ENCODE data around the gene SCG5.

The SCG5 gene

GRCh38 chr15:32746116-32746857 lies 104.8 kb downstream of the SCG5 start:
- Histone ChIP-seq H3K27ac (ENCODE audit: low read length) (no peak overlapping the region), H3K9me3 (replicated peaks; ENCODE audit: insufficient read depth, low read length) (no peaks in the 10 kb centered on the region), H4K20me1 (ENCODE audit: insufficient read depth, low read length) (no peaks in the 10 kb centered on the region), H3K36me3 (replicated peaks; ENCODE audit: insufficient read depth, low read length) (no peaks in the 10 kb centered on the region), H3K9me2 (replicated peaks; ENCODE audit: insufficient read depth, low read length) (no peaks in the 10 kb centered on the region), H3K4me2 (ENCODE audit: low read depth, low read length) (no peak overlapping the region), H3K79me2 (ENCODE audit: low read length) (no peaks in the 10 kb centered on the region), H3K9ac (ENCODE audit: low read length) (no peak overlapping the region), H3K4me1 (ENCODE audit: low read length) (no peaks in the 10 kb centered on the region), H2AFZ (ENCODE audit: low read length) (no peak overlapping the region), H3F3A (ENCODE audit: insufficient read depth, low read length) (no peaks in the 10 kb centered on the region), H3K4me3 (ENCODE audit: low read length) (no peak overlapping the region), H3K27me3 (replicated peaks; ENCODE audit: insufficient read depth, low read length) (no peaks in the 10 kb centered on the region)
- TF ChIP-seq EZH2 (optimal IDR thresholded peaks at IDR 0.05; ENCODE audit: low read depth, low read length) = no peak
- TF ChIP-seq EZH2phosphoT487 (IDR thresholded peaks at IDR 0.05; ENCODE audit: low read length) = no peak
- no peak for TF ChIP-seq CTCF (IDR thresholded peaks at IDR 0.05; ENCODE audit: low read length)
- no peak for DNase-seq
